Smooth muscle cell of the brain vasculature (primary cell): ENCODE data around the gene PSMA1.
"Not testable (repeated sequence)": the region's sequence is repeated elsewhere in the genome, so short reads cannot be mapped to it uniquely, and the experiment has no call there.

Experiments used
- DNase-seq: peaks from one replicate; pipeline ENCODE4 v3.0.0-alpha.2; 2012; ENCODE audit warnings: low read depth, low spot score

Gene PSMA1

DNA sequence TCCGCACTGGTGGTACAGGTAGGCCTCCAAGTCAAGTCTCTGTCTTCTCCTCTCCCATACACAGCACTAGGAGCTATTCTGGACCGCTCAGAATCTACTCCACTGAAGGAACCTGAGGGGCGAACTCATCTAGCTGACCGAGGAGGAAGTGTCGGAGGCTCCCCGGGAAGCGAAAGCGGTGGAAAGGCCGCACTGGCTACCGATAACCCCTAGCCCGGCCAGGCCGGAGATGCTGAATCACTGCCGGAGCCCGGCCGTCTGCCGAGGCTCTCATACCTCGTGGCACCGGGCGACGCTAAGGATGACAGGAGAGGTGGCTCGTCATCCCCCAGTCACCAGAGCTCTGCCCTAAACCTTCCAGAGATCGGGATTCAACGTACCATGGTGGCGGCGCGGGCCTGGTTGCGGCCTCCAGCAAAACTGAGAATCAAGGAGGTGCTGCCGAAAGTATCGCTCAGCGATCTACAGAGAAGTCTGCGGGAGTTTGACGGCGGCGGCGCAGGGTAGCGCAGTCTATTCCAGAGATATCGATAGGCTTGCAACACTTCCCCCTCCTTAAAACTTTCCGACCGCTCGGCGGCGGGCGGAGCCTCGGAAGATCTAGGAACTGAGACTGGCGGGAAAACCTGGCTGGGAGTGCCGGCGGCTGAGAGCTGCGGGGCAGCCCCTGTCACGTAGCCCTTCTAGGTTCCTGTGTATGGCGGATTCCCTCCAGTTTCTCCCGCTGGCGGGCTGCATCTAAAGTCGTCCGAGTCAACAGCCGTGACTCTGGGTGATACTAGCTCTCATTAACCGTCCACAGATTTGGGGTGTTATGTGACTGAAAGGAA lies at the start of gene PSMA1:
Gene PSMA1, minus strand, starts transcription at position 470 of the 830 bp plus-strand sequence. Its CDS starts 87 bp downstream, at position 383.
- peak; percentile 83 for DNase-seq

DNA sequence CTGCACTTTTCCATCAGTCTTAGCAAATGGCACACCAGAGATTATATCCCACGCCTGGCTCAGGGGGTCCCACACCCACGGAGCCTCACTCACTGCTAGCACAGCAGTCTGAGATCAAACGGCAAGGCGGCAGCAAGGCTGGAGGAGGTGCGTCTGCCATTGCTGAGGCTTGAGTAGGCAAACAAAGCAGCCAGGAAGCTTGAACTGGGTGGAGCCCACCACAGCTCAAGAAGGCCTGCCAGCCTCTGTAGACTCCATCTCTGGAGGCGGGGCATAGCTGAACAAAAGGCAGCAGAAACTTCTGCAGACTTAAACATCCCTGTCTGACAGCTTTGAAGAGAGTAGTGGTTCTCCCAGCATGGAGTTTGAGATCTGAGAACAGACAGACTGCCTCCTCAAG lies 49.3 kb upstream of the PSMA1 start:
- not testable (repeated sequence) for DNase-seq

DNA sequence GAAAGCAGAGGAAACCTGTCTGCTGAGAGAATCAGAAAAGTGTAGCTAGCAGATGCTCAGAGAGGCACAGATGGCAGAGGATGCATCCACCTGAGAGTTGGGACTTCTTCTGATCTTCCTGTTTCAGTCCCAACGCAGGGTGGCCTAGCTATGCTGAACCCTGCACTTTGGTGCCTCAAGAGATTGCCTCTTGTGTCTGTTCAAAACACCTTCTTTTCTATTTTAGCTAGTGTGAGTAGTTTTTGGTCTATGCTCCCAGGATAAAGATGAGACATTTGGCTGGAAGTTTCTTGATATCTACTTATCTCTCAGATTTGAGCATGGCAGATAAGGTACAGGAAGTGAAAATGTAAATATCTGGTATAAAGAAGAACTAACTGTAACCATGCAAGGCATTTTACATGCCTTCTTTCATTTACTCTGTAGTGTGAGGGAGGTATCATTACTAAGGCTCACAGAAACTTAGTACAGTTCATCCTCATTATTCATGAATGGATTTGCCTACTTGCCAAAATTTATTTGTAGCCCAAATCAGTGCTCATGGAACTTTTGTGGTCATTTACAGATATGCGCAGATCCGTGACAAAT lies 47.0 kb upstream of the PSMA1 start:
- DNase-seq, result no peak

DNA sequence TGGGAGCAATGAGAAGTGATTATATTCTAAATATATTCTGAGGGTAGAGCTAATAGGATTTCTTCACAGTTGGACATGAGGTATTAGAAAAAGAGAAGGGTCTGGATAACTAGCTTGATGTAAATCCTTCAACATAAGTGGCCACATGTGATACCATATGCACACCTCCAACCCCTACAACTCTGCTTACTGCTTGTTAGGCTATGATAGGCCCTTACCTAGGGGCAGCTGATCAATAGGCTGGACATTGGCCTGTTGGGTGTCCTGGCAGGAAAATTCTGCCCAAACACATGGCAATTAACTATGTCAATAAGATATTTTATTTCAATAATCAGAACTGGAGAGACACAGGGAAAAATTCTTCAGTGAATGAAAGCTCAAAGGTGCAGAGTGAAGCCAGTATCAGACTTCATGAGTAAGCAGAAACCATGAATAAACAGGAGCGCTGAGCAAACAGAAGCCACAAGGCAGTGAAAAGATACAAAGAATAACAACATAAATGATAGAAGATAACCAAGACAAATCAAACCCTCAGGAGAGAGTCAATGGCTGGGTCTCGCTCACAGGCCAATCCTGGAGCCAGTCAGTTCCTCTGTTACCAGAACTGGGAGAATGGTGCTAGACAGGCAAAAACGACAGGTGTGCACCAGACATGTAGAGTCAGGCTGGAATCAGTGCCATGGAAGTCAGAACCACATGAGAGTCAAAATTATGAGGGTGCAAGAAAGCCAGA lies 46.3 kb upstream of the PSMA1 start:
- no peak for DNase-seq

DNA sequence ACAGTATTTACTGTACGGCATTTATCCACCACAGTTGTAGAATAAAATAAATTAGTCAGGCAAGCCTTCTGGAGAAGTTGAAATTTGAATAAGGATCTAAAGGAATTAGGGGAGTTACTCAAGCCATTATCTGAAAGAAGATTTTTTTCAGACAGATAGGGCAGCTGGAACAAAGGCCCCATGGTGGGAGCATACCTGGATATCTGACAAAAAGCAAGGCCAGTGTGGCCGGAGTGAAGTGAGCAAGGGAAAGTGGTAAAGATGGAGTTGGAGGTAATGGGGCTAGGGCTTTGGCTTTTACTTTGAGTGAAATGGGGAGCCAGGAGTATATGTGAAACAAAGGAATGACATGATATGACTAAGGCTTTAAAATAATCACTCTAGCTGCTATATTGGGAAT lies 45.7 kb upstream of the PSMA1 start:
- no peak for DNase-seq

DNA sequence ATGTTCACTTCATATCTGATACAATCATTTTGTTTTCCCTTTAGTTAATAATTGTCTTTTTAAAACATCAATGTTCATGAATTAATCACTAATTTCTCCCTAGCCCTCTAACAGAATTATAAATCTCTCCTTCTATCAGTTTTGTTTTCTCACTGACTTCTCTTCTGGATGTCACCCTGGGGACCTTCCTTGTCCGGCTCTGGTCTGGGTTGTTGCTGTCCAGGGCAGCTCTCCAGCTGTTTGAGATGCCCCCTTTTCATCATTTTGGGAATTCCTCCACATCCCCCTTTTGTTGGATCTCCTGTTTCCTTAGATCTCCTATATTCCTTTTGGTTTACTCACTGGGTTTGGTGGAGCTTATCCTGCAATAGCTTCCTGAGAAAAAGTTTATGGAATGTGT lies 35.6 kb upstream of the PSMA1 start:
- no peak for DNase-seq

DNA sequence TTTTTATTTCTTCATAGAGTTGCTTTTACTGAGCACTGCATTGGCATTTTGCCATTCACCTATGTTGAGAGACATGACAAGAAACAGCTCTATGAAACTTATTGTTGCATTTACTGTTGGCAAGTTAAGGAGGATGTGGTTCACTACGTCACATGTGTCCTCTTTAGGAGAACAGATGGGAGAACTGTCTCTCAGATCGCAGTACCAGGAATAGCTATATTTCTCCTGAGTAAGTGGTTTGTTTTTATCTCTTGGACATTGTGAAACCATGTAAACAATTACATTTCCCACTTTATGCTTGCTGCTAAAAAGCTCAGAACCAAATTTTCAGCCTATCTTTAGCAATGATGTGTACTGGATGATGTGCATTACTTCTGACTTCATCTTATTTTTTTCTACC lies 34.8 kb upstream of the PSMA1 start:
- DNase-seq, result no peak

DNA sequence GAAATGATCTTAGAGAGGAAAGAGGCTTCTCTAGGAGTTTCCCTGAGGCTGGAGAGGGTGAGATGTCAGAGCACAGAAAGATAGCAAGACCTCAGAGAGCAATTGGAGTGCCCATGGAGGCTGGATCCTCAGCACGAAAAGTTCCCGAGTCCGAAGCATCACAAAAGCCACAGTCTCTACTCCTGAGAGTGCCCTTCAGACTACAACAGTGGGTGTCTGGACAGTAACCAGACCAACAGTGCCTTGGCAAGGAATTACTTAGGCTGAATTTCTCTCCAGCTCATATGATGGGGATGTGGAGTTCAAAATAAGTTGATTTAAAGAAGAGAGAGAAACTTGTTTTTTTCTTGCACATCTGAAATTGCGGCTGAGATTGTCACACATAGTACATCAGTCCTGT lies 31.9 kb upstream of the PSMA1 start:
- DNase-seq, result no peak

DNA sequence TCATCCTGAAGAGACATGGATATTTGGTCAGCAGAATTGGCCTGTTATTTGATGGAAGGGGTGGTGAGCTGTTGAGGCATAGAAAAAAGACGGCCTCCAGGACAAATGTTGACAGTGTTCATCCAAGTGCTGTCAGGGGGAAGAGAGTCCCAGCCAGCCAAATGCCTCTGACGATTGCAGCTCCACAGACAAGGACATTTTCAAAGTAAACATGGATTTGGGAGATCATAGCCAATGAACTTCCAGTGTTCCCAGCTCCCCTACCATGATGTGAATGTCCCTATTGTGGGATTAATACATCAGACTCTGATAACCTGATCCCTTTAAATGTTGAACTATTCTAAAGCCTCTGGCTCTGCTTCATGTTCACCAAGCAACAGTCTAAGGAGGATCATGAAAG lies 31.2 kb upstream of the PSMA1 start:
- no peak for DNase-seq

DNA sequence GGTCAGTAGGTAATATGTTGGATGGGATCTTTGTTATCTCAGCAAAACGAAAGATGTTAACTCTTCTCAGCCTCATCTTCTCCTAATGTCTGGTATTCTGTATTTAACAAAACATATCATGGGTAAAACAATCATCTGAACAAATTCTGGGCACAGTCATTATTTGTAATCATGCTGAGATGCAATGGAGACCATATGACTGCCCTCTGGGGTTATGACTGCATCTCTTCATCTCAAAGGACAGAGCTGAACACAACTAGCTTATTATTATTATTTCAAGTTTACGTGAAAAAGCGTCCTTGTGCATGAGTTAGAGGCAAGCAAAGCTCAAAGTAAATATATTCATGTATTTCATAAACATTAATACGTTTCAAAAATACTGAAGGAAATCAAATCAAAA lies 29.7 kb upstream of the PSMA1 start:
- no peak for DNase-seq

DNA sequence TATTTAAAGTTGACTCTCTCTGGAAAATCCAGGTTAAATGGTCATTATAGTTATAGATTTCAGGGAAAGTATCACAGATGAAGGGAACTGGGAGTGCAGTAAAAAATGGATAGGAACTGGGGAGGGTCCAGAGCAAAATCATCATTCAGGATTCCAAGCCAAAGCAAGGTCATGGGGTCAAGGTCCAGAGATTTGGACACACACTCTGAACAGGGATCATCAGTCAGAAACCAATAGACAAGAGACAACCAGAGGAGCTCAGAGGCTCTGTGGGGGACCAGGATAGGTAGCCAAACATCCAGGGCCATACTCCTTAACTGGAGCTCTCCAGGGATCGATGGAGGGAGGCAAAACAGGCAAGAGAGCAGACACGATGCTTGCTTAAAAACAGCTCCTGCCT lies 27.3 kb upstream of the PSMA1 start:
- DNase-seq, result no peak

DNA sequence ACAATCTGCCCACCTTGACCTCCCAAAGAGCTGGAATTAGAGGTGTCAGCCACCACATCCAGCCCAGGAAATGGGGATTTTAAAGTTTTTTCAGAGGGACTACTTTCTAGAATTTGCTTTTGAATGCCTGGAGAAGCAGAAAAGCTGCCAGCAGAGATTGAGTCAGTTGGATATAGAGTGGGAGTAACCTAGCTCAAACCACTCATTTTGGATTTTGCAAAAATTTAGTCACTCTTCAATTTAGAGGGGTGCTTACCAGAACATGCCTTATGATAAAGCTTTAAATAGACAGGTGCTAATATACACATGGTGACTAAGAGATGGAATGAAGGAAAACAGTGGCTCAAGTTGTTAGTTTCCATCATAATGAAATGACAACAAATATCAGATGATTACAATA lies 26.5 kb upstream of the PSMA1 start:
- no peak for DNase-seq

DNA sequence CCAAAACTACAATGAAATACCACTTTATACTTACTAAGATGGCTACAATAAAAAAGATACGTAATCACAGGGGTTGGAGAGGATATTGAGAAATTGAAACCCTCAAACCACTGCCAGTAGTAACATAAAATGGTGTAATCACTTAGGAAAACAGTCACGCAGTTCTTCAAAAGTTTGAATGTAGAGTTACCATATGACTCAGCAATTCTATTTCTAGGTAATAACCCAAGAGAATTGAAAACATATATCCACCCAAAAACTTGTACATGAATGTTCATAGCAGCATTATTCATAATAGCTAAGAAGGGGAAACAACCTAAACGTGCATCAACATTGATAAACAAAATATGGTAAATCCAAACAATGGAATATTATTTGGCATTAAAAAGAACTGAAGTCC lies 24.4 kb upstream of the PSMA1 start:
- no peak for DNase-seq

DNA sequence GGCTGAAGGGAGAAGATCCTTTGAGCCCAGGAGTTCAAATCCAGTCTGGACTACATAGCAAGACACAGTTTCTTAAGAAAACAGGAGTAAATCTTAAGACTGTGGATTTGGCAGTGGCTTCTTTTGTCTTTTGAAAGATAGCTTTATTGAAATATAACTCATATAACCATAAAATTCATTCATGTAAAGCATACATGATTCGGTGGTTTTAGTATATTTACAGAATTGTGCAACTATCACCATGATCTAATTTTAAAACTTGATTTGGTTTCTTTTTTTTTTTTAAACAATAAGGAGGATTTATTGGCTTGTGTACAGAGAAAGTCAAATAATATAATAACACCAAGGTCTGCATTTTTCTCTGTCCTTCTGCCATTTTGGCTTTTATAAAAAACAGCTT lies 23.1 kb upstream of the PSMA1 start:
- DNase-seq, result no peak

DNA sequence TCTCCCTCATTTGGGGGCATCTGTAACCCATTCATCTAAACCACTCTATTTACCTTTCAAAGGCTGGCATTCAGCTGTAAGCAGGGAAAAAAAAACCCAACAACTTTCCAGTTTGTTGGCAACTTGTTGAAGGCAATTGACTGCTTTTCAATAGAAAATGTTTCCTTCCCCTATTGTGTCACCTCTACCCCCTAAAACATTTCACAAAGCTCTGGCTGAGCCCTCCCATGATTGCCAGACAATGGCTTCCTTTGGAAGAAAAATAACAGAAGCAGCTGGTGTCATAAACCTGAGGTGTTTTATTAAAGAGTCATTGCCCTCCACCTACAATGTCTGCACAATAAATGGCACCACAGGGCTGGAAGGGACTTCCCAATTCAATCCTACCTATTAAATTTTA lies 22.1 kb upstream of the PSMA1 start:
- DNase-seq, result no peak

DNA sequence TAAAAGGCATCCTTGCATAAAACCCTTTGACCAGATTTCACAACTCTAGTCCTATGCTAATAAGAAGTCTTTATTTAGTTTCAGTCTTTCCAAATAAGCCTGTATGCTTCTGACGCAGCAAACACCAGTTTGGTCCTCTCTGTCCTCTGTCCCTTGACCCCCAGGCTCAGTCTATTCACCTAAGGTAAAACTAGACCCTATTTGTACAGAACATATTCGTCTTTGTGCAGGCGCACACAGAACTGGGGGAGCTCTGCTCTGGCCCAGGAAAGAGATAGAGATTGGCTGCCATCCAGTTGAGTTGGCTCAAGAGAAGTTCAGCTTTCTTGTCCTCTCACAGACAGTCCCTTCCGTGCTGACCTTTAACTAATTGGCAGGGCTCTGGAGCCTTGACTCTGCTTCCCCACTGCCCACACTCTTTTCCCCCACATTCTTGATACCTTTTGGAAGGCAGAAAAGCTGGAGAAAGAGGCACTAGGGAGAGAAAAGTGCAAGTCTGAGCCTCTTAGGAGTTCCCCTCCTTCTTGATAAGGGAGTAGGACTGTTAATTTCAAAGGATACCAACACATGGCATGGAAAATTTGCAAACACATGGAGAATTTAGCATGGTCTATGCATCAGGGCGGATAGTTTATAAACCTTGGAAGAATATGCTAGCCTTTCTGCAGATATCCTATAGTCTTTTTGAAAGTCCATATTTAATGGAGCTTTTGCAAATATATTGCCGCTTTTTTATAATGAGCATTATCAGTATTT lies 21.2 kb upstream of the PSMA1 start:
- no peak for DNase-seq

DNA sequence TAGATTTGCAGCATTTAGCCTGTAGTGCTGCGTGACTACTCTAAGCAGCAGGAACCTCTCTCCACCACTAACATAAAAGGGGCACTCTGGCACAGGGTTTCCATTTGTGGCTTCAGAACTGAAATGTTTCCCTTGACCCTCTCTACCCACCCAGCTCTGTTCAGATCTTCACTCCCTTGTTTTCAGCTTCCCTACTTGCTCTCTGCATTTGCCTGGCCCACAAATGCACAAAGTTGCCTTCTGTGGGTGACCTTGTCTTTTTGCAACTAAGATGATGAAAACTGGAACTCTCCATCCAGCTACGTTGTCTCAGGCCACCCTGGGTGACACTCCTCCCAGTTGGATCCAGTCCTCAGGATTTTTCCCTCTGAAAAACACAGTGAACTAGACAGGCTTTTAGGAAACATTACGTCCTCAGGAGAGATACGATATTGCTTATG lies 19.8 kb upstream of the PSMA1 start:
- DNase-seq, result no peak

DNA sequence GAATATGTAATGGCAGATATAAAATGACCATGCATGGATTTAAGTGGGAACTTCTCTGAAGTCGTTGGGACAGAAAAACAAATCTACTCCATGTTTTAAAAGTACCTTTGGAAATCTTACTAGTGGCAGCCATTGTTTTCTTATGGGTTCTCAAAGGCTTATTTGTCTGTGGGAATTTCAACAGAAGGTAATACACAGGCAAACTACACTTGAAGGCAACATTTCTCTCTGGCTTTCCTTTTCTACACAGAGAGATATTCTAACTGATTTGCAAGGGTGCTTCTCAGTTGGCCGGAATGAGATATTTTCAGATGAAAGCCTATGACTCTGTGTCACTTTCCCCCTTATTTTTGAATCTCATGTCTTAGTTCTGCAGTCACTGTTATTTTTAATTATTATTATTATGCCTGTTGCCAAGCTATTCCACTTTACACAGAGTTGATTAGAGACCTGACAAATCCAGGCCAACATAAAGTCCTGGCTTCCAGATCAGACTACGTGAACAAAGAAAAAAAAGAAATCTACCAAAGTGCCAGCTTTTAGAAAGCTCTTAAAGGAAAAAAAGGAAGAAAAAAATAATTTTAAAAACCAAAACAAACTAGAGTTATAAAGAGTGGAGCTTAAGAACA lies 18.9 kb upstream of the PSMA1 start:
- DNase-seq, result no peak

DNA sequence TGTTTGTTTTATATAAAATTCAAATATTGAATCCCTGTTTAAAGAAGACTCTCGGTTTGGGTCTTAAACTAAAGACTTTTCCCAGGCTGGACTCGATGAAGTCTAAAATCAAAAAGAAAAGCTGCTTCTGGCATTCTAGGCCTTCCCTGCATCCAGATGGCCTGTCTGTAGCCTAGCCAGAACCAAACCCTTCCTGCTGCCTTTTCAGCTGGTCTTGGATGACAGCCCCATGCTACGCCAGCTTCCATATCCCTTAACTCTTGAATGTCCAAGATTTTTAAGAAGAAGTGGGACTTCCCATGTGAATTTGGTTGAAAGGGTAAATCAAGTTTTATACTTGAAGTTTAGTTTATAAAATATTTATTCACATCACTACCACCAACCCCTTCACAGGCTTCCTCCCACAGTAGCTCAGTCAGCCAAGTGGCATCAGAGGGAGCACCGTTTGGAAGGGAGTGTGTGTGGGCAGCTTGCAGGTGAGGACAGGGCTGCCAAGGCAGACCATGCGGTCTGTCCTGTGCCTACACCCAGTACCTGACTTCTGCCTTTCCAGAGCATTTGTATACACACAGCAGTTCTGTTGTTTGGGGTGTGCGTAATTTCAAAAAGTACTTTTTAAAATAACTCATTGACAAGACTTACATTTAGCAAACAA lies 18.2 kb upstream of the PSMA1 start:
- no peak for DNase-seq

DNA sequence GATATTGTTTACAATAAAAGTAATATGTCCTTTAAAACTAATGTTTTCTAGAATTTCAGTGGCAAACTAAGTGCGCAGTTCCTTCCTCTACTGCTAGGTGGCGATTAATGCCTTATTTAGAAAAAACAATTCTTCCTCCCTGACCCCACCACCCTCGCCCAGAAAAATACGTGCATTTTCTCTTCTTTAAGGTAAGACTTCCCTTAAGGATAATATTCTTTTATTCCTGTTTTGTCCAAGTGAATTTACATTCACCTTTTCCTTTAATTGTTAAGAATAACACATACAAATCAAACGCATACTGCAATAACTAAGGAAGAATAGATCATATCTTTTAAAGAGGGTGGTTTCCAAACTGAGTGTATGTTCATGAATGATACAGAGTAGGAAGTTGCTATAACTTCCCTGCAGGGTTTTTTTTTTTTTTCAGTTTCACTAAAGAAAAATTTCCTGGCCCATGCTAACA lies 17.0 kb upstream of the PSMA1 start:
- no peak for DNase-seq

DNA sequence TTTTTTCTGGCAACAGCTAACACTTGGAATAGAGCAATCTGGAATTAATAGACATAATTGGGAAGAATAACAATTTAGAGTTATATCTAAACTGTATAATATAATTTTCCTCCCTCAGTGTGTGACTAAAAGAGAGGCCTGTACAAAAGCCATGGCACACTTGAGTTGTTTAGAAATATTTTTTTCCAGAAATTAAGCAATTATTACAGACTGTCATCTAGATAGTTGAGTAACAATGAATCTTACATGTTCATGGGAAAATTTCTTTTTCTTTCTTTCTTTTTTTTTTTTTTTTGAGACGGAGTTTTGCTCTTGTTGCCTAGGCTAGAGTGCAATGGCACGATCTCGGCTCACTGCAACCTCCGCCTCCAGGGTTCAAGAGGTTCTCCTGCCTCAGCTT lies 15.0 kb upstream of the PSMA1 start:
- not testable (repeated sequence) for DNase-seq
